Measurements from ENCODE around the gene CRYAB. TPM values are rescaled to one million over a fixed set of nuclear protein-coding genes. Genes with fewer than 3 reads are reported as not detected.

Gene CRYAB
- polyA plus RNA-seq, 1 experiment, result 76.7 TPM

DNA sequence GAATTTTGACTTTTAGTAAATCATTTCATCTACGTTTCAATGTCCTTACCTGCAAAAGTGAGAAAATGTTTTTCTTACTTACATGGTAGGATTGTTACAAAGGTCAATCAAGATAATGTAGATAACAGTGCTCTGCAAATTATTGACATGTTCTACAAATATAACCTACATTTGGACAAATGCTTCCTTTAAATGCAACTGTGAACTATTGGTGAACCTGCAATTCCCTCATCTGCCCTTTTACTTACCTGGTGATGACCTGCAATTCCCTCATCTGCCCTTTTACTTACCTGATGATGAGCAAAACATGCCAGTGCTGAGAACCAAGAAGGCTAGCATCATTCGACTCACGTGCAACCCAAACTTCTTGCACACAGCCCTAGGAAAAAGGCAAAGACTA is 51.3 kb downstream of the CRYAB start:
- ChIA-PET POLR2A (no interaction called here), CTCF (interaction anchor here (1.0 to 2.8 kb wide), 3 partner anchors 8 to 18 kb away, joined by 3 to 9 read pairs (median 3); partner anchors contain the start of gene ALG9)
- TF ChIP-seq, protein P1, sequence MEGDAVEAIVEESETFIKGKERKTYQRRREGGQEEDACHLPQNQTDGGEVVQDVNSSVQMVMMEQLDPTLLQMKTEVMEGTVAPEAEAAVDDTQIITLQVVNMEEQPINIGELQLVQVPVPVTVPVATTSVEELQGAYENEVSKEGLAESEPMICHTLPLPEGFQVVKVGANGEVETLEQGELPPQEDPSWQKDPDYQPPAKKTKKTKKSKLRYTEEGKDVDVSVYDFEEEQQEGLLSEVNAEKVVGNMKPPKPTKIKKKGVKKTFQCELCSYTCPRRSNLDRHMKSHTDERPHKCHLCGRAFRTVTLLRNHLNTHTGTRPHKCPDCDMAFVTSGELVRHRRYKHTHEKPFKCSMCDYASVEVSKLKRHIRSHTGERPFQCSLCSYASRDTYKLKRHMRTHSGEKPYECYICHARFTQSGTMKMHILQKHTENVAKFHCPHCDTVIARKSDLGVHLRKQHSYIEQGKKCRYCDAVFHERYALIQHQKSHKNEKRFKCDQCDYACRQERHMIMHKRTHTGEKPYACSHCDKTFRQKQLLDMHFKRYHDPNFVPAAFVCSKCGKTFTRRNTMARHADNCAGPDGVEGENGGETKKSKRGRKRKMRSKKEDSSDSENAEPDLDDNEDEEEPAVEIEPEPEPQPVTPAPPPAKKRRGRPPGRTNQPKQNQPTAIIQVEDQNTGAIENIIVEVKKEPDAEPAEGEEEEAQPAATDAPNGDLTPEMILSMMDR (IDR thresholded peaks at IDR 0.05; ENCODE audit: insufficient read depth, low read depth, low read length), result no peak
- no peaks in the 10 kb centered on the region for H3K27me3 ChIP-seq (ENCODE audit: control insufficient read depth, insufficient read depth, low read length)
- DNase-seq (ENCODE audit: low read depth), result no peak
- H3K36me3 ChIP-seq (ENCODE audit: control insufficient read depth, insufficient read depth, low read length), result no peaks in the 10 kb centered on the region
- no peak overlapping the region for H3K4me3 ChIP-seq (ENCODE audit: low read depth, low read length)

Small RNA genes within 50 kb of the gene (small RNA-seq; reads per million reads assigned to genes)
- gene C11orf52 (ENCODE audit: insufficient read length, low read depth, low replicate concordance) (not detected), gene GNG5P3 (ENCODE audit: insufficient read length, low read depth, low replicate concordance) (not detected), gene RNA5SP351 (ENCODE audit: insufficient read length, low read depth, low replicate concordance) (not detected), gene RPL37AP8 (ENCODE audit: insufficient read length, low read depth, low replicate concordance) (not detected)

Other genes starting within 250 kb of the CRYAB start
- gene PPP2R1B, start 145.4 kb downstream of the CRYAB start, polyA plus RNA-seq (2011; rRNA removed), result 20.7 and 32.5 TPM in 2 replicates
- 23.7 and 38.2 TPM in 2 replicates for gene ALG9, start 40.2 kb downstream of the CRYAB start, polyA plus RNA-seq (2011; rRNA removed)
- 0.81 and 1.2 TPM in 2 replicates for gene FDXACB1, start 32.6 kb downstream of the CRYAB start, polyA plus RNA-seq (2011; rRNA removed)
- gene CFAP68, start 32.2 kb downstream of the CRYAB start, polyA plus RNA-seq (2011; rRNA removed), result 16.6 and 33.0 TPM in 2 replicates
- 2.5 and 4.0 TPM in 2 replicates for gene HSPB2, start 964 bp upstream of the CRYAB start, polyA plus RNA-seq (2011; rRNA removed)
- gene C11orf52, start 7.1 kb upstream of the CRYAB start, polyA plus RNA-seq (2011; rRNA removed), result 2.7 and 2.9 TPM in 2 replicates
- 13.5 and 13.9 TPM in 2 replicates for gene DIXDC1, start 25.6 kb upstream of the CRYAB start, polyA plus RNA-seq (2011; rRNA removed)
- gene DLAT, start 113.6 kb upstream of the CRYAB start, polyA plus RNA-seq (2011; rRNA removed), result 19.8 and 24.3 TPM in 2 replicates
- 0.82 and 1.7 TPM in 2 replicates for gene PIH1D2, start 162.2 kb upstream of the CRYAB start, polyA plus RNA-seq (2011; rRNA removed)
- 8.6 and 15.9 TPM in 2 replicates for gene NKAPD1, start 162.5 kb upstream of the CRYAB start, polyA plus RNA-seq (2011; rRNA removed)
- gene TIMM8B, start 175.0 kb upstream of the CRYAB start, polyA plus RNA-seq (2011; rRNA removed), result 112 and 118 TPM in 2 replicates
- gene SDHD, start 175.1 kb upstream of the CRYAB start, polyA plus RNA-seq (2011; rRNA removed), result 131 and 207 TPM in 2 replicates